NCI-H128 (cell line): Measurements from ENCODE around the gene UNKL.
"Not testable (repeated sequence)": the region's sequence is repeated elsewhere in the genome, so short reads cannot be mapped to it uniquely, and the experiment has no call there.

Experiments used
- DNase-seq: peaks from one replicate; lab custom pipeline; 2025; ENCODE audit not compliant: unreplicated experiment; lab: John Stamatoyannopoulos, UW

UNKL gene

DNA sequence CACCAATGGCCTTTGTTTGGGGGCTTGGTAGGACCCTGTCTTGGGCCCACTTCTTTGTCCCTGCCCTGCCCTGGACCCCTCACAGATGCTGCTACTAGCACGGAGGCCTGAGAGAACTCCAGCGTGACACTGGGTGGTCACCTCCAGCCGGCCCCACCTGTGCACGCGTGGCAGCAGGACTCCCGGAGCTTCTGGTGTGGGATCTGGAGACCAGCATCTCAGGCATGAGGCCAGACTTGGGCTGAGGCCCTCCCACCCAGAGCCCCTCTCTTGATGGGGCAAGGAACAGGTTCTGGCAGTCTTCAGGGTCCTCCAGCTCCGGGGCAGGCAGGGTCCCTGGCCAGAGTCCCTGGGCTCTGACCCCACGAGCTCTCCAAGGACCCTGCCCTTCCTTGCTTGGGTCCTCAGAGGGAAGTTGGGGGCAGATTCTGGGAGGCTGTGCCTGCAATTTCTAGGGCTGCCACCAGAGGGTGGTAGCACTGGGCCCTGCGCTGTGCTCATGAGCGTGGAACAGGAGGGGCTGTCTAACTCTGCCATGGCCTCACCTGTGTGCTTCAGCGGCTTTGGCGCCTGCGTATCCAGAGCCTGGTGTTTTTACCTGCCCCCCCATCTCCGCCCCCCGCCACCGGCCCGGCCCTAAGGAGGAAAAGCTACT is 84.1 kb downstream of the UNKL start:
- no peak for DNase-seq

DNA sequence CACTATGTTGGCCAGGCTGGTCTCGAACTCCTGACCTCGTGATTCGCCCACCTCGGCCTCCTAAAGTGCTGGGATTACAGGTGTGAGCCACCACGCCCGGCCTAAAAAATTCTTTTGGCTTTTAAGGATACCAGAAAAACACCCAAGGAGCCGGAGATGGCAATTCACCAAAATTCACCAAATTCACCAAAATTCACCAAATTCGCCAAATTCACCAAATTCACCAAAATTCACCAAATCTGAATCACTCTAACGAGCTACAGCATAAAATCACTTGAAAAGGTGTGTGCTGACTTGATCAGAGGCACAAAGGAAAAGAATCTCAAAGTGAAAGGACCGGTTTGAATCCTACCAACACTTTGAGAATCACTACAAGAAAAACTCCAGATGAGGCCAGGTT is 85.5 kb downstream of the UNKL start:
- not testable (repeated sequence) for DNase-seq

DNA sequence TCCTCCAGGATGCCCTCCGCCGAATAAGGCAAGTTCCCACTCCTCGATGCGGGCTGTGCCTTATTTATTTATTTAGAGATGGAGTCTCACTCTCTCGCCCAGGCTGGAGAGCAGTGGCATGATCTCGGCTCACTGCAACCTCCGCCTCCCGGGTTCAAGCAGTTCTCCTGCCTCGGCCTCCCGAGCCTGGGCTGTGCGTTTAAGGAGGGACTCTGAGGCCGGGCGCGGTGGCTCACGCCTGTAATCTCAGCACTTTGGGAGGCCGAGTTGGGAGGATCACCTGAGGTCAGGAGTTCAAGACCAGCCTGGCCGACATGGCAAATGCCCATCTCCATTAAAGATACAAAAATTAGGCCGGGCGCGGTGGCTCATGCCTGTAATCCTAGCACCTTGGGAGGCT is 86.4 kb downstream of the UNKL start:
- DNase-seq = not testable (repeated sequence)

DNA sequence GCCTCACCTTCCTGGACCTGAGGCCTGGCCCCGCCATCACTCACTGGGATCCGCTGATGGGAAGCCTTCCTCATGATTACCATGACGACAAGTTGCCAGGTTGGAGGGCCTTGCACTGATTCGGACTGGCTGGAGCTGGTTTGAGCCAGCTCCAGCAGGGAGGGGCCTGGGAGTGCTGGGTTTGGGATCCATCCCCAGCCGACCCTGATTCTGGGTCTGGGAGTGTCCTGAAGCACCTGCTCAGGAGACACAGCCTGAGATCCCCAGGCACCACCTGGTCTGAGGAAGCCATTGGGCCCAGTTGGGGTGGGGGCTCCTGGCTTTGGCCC is 86.9 kb downstream of the UNKL start:
- no peak for DNase-seq

DNA sequence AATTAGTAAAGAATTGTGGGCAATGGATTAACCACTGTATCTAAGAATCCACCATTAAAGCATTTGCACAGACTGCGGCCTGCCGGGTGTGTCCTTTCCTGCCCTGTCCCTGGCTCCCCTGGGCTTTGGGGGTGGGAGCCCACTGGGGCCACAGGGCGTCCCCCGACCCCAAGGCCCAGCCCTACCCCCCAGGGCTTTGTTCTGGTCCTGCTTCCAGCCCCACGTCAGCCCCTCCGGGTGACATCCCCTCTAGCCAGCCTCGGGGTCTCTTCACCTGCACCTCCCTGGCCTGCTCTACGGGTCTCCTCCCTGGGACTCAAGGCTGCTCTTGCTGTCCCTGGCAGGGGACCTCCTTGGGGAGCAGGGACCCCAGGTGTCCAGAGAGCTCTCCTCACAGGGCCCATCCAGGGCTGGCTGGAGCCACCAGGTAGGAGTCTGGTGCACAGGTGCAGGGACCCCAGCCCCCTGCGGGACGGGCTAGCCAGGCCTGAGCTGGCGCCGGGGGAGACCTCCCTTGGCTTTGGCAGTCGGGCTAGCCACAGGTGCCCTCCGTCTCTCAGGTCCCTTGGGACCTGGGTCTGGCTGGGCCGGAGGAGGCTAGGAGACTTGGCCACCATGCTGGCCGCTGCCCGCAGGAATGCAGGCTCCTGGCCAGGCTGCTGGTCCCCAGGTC is 87.4 kb downstream of the UNKL start:
- no peak for DNase-seq

DNA sequence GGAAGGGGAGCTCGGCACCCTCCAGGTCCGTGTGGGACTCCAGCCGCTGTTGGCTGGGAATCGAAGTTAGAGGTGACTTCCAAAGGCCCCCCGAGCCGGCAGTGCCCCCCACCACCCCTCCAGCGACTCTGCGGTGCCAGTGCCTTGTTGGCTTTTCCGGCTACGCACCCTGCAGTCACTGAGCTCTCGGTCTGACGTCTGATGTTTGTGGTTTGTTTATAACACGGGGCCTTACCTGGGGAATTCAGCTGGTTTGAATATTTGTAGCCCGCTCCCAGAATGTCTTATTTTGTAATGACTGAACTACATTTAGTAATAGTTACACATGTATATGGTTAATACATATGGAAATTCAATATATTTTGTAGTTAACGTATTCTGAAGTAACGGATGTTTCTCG is 88.1 kb downstream of the UNKL start:
- DNase-seq = no peak

DNA sequence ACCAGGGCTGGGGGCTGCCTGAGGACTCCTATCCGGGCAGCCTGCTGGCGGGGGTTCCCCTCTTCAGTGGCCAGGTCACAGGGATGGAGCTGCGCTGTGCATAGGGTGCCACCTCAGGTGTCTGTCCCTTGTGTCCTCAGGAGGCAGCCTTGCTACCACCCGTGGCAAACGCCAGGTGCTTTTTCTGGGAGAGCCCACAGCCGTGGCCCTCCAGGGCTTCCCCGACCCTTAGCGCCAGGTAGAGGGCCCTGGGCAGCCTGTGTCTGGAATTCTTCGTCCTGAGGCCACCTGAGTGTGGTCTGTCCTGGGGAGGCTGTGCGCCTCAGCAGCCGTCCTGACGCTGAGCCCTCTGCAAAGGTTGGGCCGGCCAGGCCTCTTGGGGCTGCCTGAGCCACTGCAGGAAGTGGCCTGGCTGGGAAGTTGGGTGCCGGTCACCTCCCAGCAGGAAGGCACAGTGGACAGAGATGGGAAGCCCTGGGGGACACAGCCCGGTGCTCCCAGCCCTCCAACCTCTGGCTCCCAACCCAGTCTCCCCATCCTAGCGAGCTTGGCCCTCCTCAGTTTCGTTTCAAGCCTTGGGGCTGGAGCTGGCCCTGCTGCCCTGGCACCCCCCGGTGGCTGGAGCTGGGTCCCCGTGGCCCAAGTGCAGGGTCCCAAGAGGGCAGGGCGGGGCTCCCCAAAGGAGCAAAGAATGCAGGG is 88.7 kb downstream of the UNKL start:
- DNase-seq = no peak

DNA sequence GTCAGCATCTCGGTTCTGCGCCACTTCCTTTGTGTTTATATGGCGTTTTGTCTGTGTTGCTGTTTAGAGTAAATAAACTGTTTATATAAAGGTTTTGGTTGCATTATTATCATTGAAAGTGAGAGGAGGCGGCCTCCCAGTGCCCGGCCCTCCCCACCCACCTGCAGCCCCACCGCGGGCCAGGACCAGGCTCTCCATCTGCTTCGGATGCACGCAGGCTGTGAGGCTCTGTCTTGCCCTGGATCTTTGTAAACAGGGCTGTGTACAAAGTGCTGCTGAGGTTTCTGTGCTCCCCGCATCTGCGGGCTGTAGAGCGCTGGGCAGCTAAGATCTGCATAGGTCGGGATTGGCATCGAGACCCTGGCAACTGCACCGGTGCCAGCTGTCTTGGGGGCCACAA is 89.2 kb downstream of the UNKL start:
- DNase-seq = no peak

DNA sequence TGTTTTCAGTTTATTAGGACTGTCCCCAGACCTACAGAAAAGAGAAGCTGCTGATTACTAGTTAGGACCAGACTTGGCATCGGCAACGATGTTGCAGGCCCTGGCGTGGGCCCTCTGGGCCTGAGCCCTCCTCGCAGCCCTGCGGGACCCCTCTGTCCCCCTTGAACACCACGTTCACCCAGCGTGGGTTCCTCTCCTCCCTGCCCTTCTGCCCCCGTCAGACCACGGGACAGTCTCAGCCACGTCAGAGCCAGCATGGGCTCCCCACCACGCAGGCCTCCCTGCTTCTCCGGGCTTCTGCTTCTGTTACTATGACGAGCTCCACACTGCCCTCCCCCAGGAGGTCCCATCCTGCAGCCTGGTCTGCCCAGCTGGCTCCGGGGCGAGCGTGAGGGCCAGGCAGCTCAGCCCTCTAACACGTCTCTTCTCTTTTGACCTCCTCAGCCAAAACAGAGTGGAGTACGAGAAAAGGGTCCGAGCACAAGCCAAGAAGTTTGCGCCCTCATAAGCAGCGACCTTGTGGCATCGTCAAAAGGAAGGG is 90.1 kb downstream of the UNKL start:
- no peak for DNase-seq

DNA sequence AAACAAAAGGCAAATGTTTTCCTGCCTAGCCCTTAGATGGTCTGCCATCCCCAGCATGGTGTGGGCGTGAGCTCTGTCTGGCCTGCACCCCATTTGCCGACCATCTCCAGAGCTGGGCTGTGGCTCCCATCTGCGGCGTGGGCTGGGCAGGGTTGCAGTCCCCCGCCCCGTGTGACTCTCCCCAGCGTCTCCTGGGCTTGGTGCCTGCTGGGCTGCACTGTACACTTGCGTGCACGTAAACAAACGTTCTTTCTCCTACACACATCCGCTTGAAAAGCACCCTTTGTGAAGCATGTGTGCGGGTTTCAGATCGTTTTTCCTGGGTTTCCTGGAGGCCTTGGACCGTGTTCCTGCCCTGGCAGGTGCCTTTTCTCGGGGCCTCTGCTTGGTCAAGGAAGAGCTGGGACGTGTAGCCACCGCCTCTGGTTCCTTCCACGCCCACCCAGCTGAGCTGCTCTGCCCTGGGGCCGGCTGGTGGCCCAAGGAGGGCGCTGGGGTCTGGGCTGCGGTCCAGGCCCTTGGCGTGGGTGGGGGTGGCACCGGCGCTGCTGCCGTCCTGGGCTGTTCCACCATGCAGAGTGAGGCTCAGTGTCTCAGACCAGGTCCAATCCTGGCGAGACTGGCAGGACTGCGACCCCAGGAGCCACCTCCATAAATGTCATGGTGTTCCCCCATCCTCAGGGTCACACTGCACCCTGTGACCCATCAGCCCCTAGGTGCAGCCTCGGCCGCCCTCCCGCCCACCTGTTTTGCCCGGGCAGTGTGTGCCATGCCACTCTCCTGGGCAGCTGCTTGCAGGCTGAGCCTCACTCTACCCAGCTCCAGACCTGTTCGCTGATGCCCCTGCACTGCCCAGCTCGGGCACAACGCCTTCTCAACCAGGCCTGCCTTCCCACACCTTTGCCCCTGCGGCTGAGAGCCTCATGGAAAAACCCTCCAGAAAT is 90.9 kb downstream of the UNKL start:
- no peak for DNase-seq

DNA sequence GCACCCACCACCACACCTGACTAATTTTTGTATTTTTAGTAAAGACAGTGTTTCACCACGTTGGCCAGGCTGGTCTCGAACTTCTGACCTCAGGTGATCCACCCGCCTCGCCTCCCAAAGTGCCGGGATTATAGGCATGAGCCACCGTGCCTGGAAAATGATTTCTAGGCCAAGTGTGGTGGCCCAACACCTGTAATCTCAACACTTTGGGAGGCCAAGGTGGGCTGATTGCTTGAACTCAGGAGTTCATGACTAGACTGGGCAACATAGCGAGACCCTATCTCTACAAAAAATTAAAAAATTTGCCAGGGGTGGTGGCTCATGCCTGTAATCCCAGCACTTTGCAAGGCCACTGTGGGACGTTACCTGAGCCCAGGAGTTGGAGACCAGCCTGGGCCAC is 92.1 kb downstream of the UNKL start:
- no peak for DNase-seq

DNA sequence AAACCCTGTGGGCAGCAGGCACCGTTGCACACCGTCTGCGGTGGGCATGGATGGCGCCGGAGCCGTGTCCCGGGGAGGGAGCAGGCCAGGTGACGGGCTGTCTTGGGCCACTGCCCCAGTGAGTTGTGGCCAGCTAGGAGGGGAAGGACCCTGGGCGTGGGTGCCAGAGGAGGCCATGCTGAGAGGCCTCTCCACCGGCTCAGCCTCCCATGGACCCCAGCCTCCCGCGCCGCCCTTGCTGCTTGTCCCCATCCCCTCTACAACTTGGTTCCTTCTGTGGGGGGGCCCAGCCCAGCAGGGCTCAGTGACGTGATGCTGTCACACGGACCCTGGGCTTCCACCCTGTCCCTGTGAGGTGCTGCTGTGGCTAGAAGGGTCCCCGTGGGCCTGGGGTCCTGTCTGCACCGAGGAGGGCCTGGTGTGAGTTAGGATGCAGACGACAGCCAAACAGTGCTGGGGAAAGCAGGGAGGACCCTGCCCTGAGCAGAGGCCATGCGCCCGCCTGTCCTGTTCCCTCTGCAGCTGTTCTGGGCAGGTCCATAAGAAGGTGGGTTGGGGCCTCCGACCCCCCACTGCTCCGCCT is 93.8 kb downstream of the UNKL start:
- no peak for DNase-seq

DNA sequence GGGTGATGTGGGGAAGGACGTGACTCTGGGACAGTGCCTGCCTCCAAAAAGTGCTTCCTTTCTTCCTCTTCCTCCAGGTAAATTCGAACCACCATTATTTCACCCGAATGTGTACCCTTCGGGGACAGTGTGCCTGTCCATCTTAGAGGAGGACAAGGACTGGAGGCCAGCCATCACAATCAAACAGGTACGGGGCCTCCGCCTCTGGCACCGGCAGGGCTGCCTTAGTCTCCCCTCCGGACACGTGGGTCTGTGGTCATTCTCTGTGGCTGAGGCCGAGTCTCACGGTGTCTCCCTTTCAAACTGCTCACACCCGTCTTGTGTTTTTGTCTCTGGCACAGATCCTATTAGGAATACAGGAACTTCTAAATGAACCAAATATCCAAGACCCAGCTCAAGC is 94.4 kb downstream of the UNKL start:
- no peak for DNase-seq

DNA sequence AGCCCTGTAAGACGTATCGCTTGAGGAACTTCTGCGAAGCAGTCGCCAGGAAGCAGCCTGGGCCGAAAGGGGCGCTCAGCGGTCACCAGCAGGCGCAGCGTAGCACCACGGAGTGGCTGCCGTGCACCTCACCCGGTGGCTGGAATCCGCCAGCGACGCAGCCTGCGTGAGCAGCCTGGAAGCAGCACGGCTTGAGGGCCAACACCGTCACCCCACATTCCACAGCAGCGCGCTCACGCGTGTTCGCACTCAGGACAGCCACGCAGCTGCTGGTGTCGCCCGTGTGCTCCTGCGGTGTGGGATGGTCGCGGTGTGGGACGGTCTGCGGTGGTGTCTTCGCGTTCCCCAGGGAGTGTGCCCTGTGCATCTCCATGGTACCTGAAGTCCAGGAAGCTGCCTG is 95.5 kb downstream of the UNKL start:
- DNase-seq = no peak

DNA sequence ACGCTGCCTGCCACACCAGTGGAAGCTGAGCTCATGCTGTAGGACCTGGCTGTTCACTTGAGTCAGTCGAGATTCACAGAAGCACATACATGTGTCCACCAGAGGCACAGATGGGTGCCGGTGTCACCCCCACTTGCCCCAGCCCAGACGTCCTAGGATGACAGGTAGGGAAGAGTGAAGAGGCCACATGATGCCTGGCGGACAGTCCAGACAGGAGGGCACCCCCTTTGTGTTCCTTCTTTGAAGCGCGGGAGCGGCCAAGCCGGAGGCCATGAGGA is 96.3 kb downstream of the UNKL start:
- DNase-seq = no peak

DNA sequence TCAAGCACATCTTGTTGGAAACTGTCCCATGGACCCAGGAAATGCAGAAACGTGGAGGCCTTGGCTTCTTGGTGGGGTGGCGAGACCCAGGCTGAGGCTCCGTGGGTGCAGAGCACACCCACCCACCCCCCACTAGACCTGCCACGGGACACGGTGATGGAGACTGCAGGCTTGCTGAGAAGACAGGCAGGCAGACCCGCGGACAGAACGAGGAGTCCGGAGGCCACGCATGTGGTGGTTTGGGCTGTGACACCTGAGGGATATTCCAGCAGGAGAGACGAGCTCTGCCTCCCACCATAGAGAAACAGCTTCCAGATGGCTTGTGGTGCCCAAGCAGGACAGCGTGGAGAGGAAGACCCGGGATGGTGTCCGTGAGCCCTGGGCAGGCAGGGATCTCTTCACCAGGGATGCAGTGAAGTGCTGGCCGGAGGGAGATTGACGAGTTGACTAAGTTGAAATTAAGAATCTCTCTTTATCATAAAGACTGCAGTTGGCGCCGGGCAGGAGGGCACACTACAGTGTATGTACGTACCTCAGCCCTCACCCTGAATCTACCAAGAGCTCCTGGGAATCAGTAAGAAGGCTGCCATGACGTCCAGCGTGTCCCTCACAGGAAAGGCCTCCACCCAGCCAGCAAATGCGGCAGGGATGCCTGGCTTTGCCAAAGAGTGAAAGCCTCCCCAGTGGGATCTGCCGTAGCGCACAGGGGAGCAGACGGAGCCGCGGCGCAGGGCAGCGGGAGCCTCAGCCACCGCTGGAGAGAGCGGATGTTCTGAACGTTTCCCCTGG is 96.8 kb downstream of the UNKL start:
- no peak for DNase-seq

DNA sequence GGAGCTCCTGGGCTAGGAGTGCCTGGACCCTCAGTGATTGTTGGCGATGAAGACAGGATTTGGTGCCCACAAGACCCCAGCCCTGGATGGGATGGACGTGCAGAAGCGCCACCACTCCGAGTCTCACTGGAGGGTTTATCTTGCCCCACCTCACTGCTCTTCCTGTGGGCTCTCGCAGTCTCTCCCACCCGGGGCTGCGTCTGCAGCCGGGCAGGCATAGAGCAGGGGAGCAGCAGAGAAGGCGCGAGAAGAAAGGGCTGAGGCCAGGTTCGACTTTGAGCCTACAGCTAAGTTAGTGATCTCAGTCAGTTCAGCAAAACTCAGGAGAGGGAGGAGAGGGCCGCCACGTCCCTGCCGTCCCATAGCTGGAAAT is 98.5 kb downstream of the UNKL start:
- DNase-seq = no peak

DNA sequence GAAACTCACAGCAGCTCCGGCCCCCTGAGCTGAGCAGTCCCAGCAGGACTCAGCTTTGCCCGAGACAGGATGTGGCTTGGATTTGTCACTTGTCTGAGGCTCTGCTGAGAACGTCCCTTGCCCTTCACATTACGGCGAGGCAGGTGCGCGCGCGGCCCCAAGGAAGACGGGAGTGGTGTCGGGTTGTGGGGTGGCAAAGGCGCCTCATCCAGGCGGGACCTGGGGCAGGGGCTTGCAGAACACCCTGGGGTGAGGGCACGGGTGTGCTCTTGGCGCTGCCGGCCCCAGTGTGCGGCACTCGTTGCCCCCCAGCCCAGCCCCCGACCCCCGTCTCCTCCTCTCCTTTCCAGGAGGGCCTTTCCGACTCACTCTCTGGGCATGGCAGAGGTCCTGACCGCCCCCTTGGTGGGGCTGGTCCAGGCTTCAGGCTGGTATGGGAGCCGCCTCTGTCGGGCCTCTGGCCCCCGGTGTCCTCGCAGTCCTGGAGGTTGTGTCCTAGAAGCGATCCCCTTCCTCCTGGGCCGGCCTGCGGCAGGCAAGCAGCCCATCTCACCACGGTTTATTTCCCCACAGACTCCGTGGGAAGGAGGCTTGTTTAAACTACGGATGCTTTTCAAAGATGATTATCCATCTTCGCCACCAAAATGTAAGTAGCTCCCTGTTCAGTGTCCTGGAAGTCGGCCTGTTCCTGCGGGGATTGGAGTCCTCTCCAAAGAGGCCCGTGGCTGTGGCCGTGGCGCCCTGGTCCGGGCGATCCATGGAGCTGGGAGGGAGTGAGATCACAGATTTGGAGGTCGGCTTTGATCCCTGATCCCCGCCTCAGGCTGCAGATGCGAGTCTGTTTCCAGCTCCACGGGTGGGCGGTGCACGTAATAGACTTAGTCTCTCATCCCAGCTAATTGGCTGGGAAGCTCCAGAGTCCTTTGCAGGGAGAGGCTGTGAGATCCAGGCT is 99.1 kb downstream of the UNKL start:
- DNase-seq = no peak

DNA sequence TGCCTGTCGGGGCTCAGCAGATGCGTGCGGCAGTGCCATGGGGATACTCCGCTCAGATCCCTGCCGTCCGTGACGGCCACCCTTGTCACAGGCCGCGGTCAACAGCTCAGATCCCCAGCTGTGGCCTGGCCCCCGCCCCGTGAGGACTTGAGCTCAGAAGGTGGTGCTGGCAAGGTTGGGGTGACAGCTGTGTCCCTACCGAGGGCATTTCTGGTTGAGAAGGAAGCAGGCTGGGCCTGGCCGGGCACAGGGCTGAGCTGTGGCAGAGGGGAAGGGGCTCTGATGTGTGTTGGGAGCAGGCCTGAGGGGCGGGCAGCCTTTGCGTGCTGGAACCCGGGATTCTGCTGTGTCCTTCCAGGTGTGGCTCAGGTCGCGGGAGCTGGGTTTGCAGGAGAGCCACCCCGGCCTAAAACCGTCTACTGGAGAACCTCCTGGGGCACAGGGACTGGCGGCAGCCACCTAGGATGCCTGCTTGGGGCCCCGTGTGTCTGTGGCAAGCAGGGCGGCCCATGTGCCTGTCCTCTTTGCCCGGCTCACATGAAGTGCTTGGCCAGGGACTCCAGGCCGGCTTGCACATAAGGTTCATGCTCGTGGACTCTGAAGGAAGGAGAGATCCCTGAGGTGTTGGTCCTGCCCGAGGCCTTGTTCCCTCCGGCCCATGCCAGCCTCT is 100.0 kb downstream of the UNKL start:
- no peak for DNase-seq
